Lung (tissue), 12 donors: ENCODE data around the gene MOB3C. TPM values are rescaled to one million over a fixed set of nuclear protein-coding genes. Genes with fewer than 3 reads are reported as not detected.

Experiments used
- ATAC-seq: fragments of 200-7000 bp; cut with Tn5 transposase; one replicate; pipeline ENCODE4 v1.9.1; 2020; ENCODE audit warnings: moderate number of reproducible peaks; ENCODE audit not compliant: insufficient read depth, low FRiP score
- DNase-seq, 3 donors: peaks; one replicate each; pipeline ENCODE4 v3.0.0-alpha.2; 2013 to 2017
- H3K27ac ChIP-seq, 2 donors: one replicate each; pipeline ENCODE4 v1.5.1; 2013; ENCODE audit warnings: mild to moderate bottlenecking in 2 of 2, moderate library complexity in 2 of 2, control low read depth in 1 of 2, inconsistent platforms in 1 of 2, low read depth in 1 of 2, low read length in 1 of 2
- H3K27me3 ChIP-seq, 3 donors: one replicate each; pipeline ENCODE4 v1.5.1; 2013; ENCODE audit warnings: low read length in 2 of 3; ENCODE audit not compliant: control insufficient read depth in 3 of 3, insufficient read depth in 3 of 3
- H3K36me3 ChIP-seq, 4 donors: one replicate each; pipeline ENCODE4 v1.5.1; 2013; ENCODE audit warnings: low read length in 4 of 4, mild to moderate bottlenecking in 1 of 4, moderate library complexity in 1 of 4; ENCODE audit not compliant: control insufficient read depth in 4 of 4, insufficient read depth in 4 of 4
- H3K4me1 ChIP-seq, 5 donors: one replicate each; pipeline ENCODE4 v1.5.1; 2013; ENCODE audit warnings: low read length in 5 of 5, mild to moderate bottlenecking in 2 of 5, moderate library complexity in 1 of 5; ENCODE audit not compliant: control insufficient read depth in 5 of 5, insufficient read depth in 5 of 5
- H3K4me3 ChIP-seq: one replicate; pipeline ENCODE4 v1.5.1; 2013; ENCODE audit warnings: mild to moderate bottlenecking, control low read depth, moderate library complexity
- H3K9ac ChIP-seq, 2 donors: one replicate each; pipeline ENCODE4 v1.5.1; 2013; ENCODE audit warnings: low read length in 2 of 2, control low read depth in 1 of 2; ENCODE audit not compliant: insufficient read depth in 1 of 2
- H3K9me3 ChIP-seq, 4 donors: one replicate each; pipeline ENCODE4 v1.5.1; 2013; ENCODE audit warnings: low read length in 3 of 4, mild to moderate bottlenecking in 1 of 4, moderate library complexity in 1 of 4; ENCODE audit not compliant: control insufficient read depth in 4 of 4, insufficient read depth in 3 of 4
- CTCF ChIP-seq: IDR thresholded peaks from 2 replicates; pipeline ENCODE4 v1.5.1; 2012; ENCODE audit warnings: mild to moderate bottlenecking; ENCODE audit errors: control extremely low read depth, extremely low read depth
- WGBS, 2 donors: extraction: QIAGEN DNeasy Blood & Tissue Kit; methylation state at CpG; one replicate each; pipeline ENCODE4 v1.1.7; 2013; 5-methylcytosine and 5-hydroxymethylcytosine counted together
- polyA plus RNA-seq, 2 donors: library from polyadenylated mRNA; stranded (reverse); fragments of 200-250 nt; gene quantifications; one replicate each; pipeline ENCODE4 v1.2.1, GENCODE V29; 2013
- total RNA-seq, 2 donors: library from RNA; depleted of rRNA in 1 of 2; stranded (reverse); fragments of >200 nt in 1 of 2; gene quantifications; one replicate each; pipeline ENCODE4 v1.2.1, GENCODE V29; 2014 to 2021
- donor health status: control.
- donor health status: control.
- donor health status: Bipolar disorder and iron deficiency.
- donor health status: healthy.
- donor health status: DM: yes; HTN: yes; CAD: no.

The MOB3C gene
- total and polyA plus RNA-seq, 4 donors = 10.6 to 28.7 (median 16.5) TPM

GRCh38 chr1:46650491-46650890, 33.9 kb upstream of the MOB3C start:
- DNase-seq = no peak
- TF ChIP-seq CTCF = no peak
- no peak overlapping the region for H3K4me3 ChIP-seq
- no peak overlapping the region for H3K27ac ChIP-seq
- peaks cover 0 to 10% (median 4%) of the 10 kb centered on the region in 4 donors for H3K9me3 ChIP-seq
- H3K27me3 ChIP-seq = no peaks in the 10 kb centered on the region
- peaks cover 0 to 13% (median 0%) of the 10 kb centered on the region in 5 donors for H3K4me1 ChIP-seq
- 68 to 99% methylated on average over 3 of the region's 3 CpGs for WGBS, 2 donors
- ATAC-seq = no peak
- H3K9ac ChIP-seq = no peak overlapping the region
- H3K36me3 ChIP-seq = peaks cover 8 to 42% (median 28%) of the 10 kb centered on the region in 4 donors

- WGBS, 2 donors = 95 to 100% methylated on average over 2 of the region's 2 CpGs
- Histone ChIP-seq H3K9me3 (peaks cover 0 to 10% (median 4%) of the 10 kb centered on the region in 4 donors), H3K27me3 (no peaks in the 10 kb centered on the region), H3K9ac (no peak overlapping the region), H3K27ac (no peak overlapping the region), H3K36me3 (peaks cover 9 to 36% (median 26%) of the 10 kb centered on the region in 4 donors), H3K4me3 (no peak overlapping the region), H3K4me1 (peaks cover 0 to 13% (median 0%) of the 10 kb centered on the region in 5 donors)
- TF ChIP-seq CTCF = no peak
- DNase-seq (no peak), ATAC-seq (no peak)
Measured at GRCh38 chr1:46649764-46650163, 33.2 kb upstream of the MOB3C start.

GRCh38 chr1:46647611-46648010, 31.0 kb upstream of the MOB3C start:
- no peak overlapping the region for H3K9ac ChIP-seq
- H3K27me3 ChIP-seq = no peaks in the 10 kb centered on the region
- H3K4me3 ChIP-seq = no peak overlapping the region
- H3K27ac ChIP-seq = no peak overlapping the region
- DNase-seq (no peak), ATAC-seq (no peak)
- peaks cover 0 to 12% (median 0%) of the 10 kb centered on the region in 5 donors for H3K4me1 ChIP-seq
- peaks cover 0 to 10% (median 4%) of the 10 kb centered on the region in 4 donors for H3K9me3 ChIP-seq
- TF ChIP-seq CTCF = no peak
- peaks cover 7 to 37% (median 27%) of the 10 kb centered on the region in 4 donors for H3K36me3 ChIP-seq
- WGBS, 2 donors = 98 to 99% methylated on average over 3 of the region's 3 CpGs

GRCh38 chr1:46646844-46647243, 30.2 kb upstream of the MOB3C start:
- TF ChIP-seq CTCF = no peak
- 93 to 94% methylated on average over 2 of the region's 2 CpGs for WGBS, 2 donors
- peaks cover 9 to 42% (median 26%) of the 10 kb centered on the region in 4 donors for H3K36me3 ChIP-seq
- H3K27me3 ChIP-seq = no peaks in the 10 kb centered on the region
- no peak for DNase-seq
- peaks cover 0 to 10% (median 4%) of the 10 kb centered on the region in 4 donors for H3K9me3 ChIP-seq
- no peak for ATAC-seq
- no peak overlapping the region for H3K4me3 ChIP-seq
- no peak overlapping the region for H3K27ac ChIP-seq
- H3K4me1 ChIP-seq = peaks cover 0 to 12% (median 0%) of the 10 kb centered on the region in 5 donors
- H3K9ac ChIP-seq = no peak overlapping the region
